ENCODE results near the gene TIGD1. TPM values are rescaled to one million over a fixed set of nuclear protein-coding genes. Genes with fewer than 3 reads are reported as not detected.
A peak's percentile ranks its signal among the peaks of the same experiment; 100 is the strongest.

The TIGD1 gene
- total and polyA plus RNA-seq, 11 donors: 0.99 to 3.8 (median 1.6) TPM

DNA sequence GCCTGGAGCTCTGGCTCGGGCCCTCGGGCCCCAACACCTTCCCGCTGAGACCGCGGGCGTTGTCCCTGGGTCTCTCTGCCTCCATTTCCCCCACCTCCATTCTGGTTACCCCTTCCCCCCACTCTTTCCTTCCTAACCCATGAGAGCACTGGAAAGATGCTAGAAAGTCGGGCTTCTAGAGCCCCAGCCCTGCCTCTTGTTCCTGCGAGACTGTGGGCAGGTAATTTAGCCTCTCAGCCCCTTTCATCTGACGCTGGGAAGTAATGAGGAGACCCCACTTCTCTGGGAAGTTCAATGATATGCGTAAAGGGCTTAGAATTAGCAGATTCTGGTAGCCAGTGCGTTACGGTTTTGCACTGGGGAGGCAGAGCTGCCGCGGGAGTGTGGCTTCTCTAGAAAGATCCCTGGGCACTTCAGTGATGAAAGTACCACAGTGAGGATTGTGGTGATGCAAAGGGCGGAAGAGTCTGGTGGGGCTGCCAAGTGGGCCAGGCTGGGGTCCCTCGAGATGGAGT is 46.5 kb downstream of the TIGD1 start:
- intact Hi-C loops (cut with DNase I): no loop called here
- H3K27me3 ChIP-seq: peaks cover 0 to 38% (median 4%) of the 10 kb centered on the region in 9 donors

DNA sequence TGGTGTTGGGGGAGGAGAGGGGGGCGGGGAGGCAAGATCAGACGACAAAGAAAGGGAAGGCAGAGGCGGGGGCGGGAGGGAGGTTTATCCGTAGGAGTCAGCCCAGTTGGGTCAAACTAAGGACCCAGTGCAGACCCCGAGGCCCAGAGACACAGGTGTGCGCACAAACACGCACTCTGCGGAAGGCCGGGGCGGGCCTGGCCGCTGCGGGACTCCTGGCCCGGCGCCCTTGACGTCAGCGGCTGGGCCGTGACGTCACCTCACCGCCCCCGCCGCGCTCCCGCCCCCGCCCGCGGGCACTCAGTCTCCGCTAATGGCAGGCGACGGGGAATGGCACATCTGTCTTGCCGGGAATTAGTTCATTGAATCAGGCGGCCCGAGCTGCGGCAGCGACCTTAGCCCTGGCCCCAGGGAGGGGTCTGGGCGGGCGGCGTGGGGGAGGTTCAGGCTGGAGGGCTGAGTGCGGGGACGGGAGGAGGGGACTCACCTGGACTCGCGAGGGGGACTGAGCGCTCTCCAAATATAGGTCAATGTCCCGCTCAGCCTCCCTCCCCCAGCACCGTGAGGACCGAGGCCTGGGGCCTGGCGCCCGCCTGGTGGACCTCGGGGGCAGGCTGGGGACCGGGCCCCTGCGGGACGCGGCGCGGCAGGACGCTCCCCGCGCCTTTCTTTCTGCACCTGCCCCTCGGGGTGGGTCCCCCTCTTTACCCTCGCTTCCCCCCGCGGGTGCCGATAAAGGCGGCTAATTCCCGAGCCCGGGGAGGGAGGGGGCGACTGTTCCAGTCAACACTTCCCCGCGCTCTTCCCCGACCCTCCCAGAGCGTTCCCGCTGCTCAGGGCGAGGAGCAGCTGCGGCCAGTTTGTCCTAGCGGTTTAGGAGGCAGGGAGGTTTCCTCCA is 47.2 kb downstream of the TIGD1 start:
- peak in 3 of 4 donors; percentile 52 to 82 (median 66) for ATAC-seq
- no peak for TF ChIP-seq POLR2A (IDR thresholded peaks at IDR 0.05)
- TF ChIP-seq, protein P1, sequence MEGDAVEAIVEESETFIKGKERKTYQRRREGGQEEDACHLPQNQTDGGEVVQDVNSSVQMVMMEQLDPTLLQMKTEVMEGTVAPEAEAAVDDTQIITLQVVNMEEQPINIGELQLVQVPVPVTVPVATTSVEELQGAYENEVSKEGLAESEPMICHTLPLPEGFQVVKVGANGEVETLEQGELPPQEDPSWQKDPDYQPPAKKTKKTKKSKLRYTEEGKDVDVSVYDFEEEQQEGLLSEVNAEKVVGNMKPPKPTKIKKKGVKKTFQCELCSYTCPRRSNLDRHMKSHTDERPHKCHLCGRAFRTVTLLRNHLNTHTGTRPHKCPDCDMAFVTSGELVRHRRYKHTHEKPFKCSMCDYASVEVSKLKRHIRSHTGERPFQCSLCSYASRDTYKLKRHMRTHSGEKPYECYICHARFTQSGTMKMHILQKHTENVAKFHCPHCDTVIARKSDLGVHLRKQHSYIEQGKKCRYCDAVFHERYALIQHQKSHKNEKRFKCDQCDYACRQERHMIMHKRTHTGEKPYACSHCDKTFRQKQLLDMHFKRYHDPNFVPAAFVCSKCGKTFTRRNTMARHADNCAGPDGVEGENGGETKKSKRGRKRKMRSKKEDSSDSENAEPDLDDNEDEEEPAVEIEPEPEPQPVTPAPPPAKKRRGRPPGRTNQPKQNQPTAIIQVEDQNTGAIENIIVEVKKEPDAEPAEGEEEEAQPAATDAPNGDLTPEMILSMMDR (IDR thresholded peaks at IDR 0.05): no peak
- H3K36me3 ChIP-seq: no peaks in the 10 kb centered on the region
- DNase-seq: peak in 2 of 5 donors; percentile 50 to 53
- no peaks in the 10 kb centered on the region for H3K9me3 ChIP-seq
- H3K4me1 ChIP-seq: peaks cover 0 to 20% (median 7%) of the 10 kb centered on the region in 12 donors
- no peak overlapping the region for H3K27ac ChIP-seq
- H3K4me3 ChIP-seq: peak overlapping the region; percentile 26 to 60 (median 50)
- 2 to 9% (median 4%) methylated on average over 37 to 75 of the region's 75 CpGs for WGBS, 4 donors
- peaks cover 0 to 38% (median 4%) of the 10 kb centered on the region in 9 donors for H3K27me3 ChIP-seq
- intact Hi-C loops (cut with DNase I): no loop called here

More for the DNA sequence above, 46.5 kb downstream of the TIGD1 start:
- TF ChIP-seq, protein P1 (IDR thresholded peaks at IDR 0.05): no peak
- no peak for TF ChIP-seq POLR2A (IDR thresholded peaks at IDR 0.05)
- no peaks in the 10 kb centered on the region for H3K9me3 ChIP-seq
- H3K4me1 ChIP-seq: peaks cover 0 to 20% (median 7%) of the 10 kb centered on the region in 12 donors
- H3K4me3 ChIP-seq: peak overlapping the region in 8 of 12 donors; percentile 47 to 60 (median 52)
- DNase-seq: no peak
- WGBS, 4 donors: 32 to 51% (median 39%) methylated on average over 16 of the region's 16 CpGs
- no peak for ATAC-seq
- no peak overlapping the region for H3K27ac ChIP-seq
- H3K36me3 ChIP-seq: no peaks in the 10 kb centered on the region

GRCh38 chr2:232502511-232502910 is 47.8 kb downstream of the TIGD1 start:
- WGBS, 4 donors: 40 to 51% (median 45%) methylated on average over 20 of the region's 21 CpGs
- TF ChIP-seq POLR2A (IDR thresholded peaks at IDR 0.05): no peak
- TF ChIP-seq, protein P1 (IDR thresholded peaks at IDR 0.05): no peak
- Histone ChIP-seq H3K27me3 (peaks cover 0 to 38% (median 4%) of the 10 kb centered on the region in 9 donors), H3K27ac (no peak overlapping the region), H3K9me3 (no peaks in the 10 kb centered on the region), H3K36me3 (no peaks in the 10 kb centered on the region), H3K4me1 (peaks cover 0 to 20% (median 7%) of the 10 kb centered on the region in 12 donors), H3K4me3 (peak overlapping the region in 1 of 12 donors; percentile 60)
- DNase-seq (no peak), ATAC-seq (no peak)
- intact Hi-C loops (cut with DNase I): no loop called here

GRCh38 chr2:232501794-232502390 is 48.5 kb downstream of the TIGD1 start:
- DNase-seq (no peak), ATAC-seq (no peak)
- H3K9me3 ChIP-seq: no peaks in the 10 kb centered on the region
- WGBS, 4 donors: 65 to 69% (median 67%) methylated on average over 8 to 10 of the region's 10 CpGs
- peaks cover 0 to 20% (median 7%) of the 10 kb centered on the region in 12 donors for H3K4me1 ChIP-seq
- peaks cover 0 to 38% (median 4%) of the 10 kb centered on the region in 9 donors for H3K27me3 ChIP-seq
- H3K27ac ChIP-seq: no peak overlapping the region
- no peak for TF ChIP-seq POLR2A (IDR thresholded peaks at IDR 0.05)
- TF ChIP-seq, protein P1 (IDR thresholded peaks at IDR 0.05): no peak
- no peak overlapping the region for H3K4me3 ChIP-seq
- intact Hi-C loops (cut with DNase I): no loop called here
- H3K36me3 ChIP-seq: no peaks in the 10 kb centered on the region
